Small intestine (tissue), 7 donors: ENCODE measurements around the gene PPP2R3B. TPM values are rescaled to one million over a fixed set of nuclear protein-coding genes. Genes with fewer than 3 reads are reported as not detected.
"Not testable (repeated sequence)": the region's sequence is repeated elsewhere in the genome, so short reads cannot be mapped to it uniquely, and the experiment has no call there.

Experiments used
- DNase-seq, 2 donors: peaks; one replicate each; pipeline versions ENCODE4 v3.0.0 to v3.0.0-alpha.2; 2013
- FAIRE-seq: peaks from 2 replicates; lab custom pipeline; 2012; peaks lifted over from hg19 to GRCh38; lab: Jason Lieb, UNC
- H3K27ac ChIP-seq, 3 donors: one replicate each; pipeline ENCODE4 v1.5.1; 2013; ENCODE audit warnings: low read length in 2 of 3, mild to moderate bottlenecking in 2 of 3, control low read depth in 1 of 3, inconsistent platforms in 1 of 3, low read depth in 1 of 3, moderate library complexity in 1 of 3
- H3K27me3 ChIP-seq, 3 donors: one replicate each; pipeline ENCODE4 v1.6.1; 2013; ENCODE audit warnings: low read length in 3 of 3, inconsistent platforms in 1 of 3; ENCODE audit not compliant: control insufficient read depth in 3 of 3, insufficient read depth in 3 of 3
- H3K36me3 ChIP-seq, 3 donors: one replicate each; pipeline ENCODE4 v1.6.1; 2013; ENCODE audit warnings: low read length in 3 of 3, inconsistent platforms in 1 of 3, low read depth in 1 of 3, mild to moderate bottlenecking in 1 of 3, moderate library complexity in 1 of 3; ENCODE audit not compliant: control insufficient read depth in 3 of 3, insufficient read depth in 2 of 3
- H3K4me1 ChIP-seq, 3 donors: one replicate each; pipeline ENCODE4 v1.6.1; 2013; ENCODE audit warnings: low read length in 2 of 3, inconsistent platforms in 1 of 3, low read depth in 1 of 3, mild to moderate bottlenecking in 1 of 3, moderate library complexity in 1 of 3; ENCODE audit not compliant: control insufficient read depth in 3 of 3, insufficient read depth in 2 of 3
- H3K4me3 ChIP-seq, 3 donors: one replicate each; pipeline ENCODE4 v1.5.1; 2013; ENCODE audit warnings: low read length in 3 of 3, control low read depth in 1 of 3, inconsistent platforms in 1 of 3, low read depth in 1 of 3, mild to moderate bottlenecking in 1 of 3, moderate library complexity in 1 of 3
- H3K9me3 ChIP-seq, 2 donors: one replicate each; pipeline ENCODE4 v1.6.1; 2013; ENCODE audit warnings: low read depth in 1 of 2, low read length in 1 of 2; ENCODE audit not compliant: control insufficient read depth in 2 of 2, insufficient read depth in 1 of 2
- WGBS, 3 donors: extraction: QIAGEN DNeasy Blood & Tissue Kit; methylation state at CpG; one replicate each; pipeline ENCODE4 v1.1.7; 2013; 5-methylcytosine and 5-hydroxymethylcytosine counted together
- polyA plus RNA-seq, 4 donors: library from polyadenylated mRNA; stranded (reverse) in 3 of 4; unstranded in 1 of 4; fragments of 200-250 nt in 3 of 4; fragments of 120-200 nt in 1 of 4; gene quantifications; one replicate each; pipeline versions ENCODE4 v1.2.1 to v1.2.3, GENCODE V29; 2013
- donor health status: healthy with polysubstance abuse.
- donor health status: control.
- donor health status: control.
- donor health status: Bipolar disorder and iron deficiency.
- donor health status: healthy.

The PPP2R3B gene
- polyA plus RNA-seq, 4 donors = 4.9 to 13.6 (median 11.8) TPM

DNA sequence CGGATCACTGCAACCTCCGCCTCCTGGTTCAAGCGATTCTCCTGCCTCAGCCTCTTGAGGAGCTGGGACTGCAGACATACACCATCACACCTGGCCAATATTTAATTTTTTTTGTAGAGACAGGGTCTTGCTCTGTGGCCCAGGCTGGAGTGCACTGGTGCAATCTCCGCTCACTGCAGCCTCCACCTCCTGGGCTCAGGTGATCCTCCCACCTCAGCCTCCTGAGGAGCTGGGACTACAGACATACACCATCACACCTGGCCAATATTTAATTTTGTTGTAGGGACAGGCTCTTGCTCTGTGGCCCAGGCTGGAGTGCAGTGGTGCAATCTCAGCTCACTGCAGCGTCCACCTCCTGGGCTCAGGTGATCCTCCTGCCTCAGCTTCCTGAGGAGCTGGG lies 28.8 kb upstream of the PPP2R3B start:
- 93 to 94% (median 93%) methylated on average over 5 of the region's 5 CpGs for WGBS, 3 donors

DNA sequence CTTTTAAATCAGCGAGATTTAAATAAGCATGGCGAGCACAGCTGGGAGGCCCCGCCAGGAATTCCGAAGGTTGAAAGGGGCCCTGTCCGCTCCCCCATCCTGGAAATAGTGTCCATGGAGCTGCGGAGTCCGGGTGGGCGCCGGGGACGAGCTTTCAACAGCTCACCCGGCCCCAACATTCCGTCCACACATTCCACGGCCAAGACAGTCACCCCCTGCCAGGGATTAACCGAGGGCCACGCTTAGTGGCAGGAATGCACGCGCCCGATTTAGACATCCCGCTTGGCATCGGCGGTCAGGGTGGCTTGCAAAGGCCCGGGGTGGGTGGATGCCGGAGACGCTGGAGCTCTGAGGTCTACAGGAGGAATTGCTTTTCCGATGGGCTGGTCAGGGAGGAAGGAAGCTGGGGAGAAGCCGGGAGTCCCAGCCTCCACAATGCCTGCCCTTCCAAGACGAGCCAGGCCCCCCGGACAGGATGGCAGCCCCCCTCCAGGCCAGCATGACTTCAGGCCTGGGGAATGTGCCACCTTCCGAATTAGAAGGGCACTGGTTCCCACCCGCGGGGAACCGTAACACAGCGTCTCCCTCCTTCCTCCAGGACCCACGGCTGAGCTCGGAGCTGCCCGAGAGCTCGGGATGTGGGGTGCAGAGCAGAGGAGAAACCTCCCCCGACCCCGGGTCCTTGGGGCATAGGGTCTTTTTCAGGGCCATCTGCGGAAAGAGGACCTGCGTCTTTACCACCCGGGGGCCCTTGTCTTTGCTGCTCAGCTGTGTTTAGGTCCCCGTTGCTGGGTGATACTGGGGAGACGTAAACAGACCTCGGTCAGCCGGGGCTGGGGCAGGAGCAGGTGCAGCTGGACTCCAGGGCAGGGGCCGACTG lies 26.9 kb upstream of the PPP2R3B start:
- Histone ChIP-seq H3K4me1 (no peaks in the 10 kb centered on the region), H3K27ac (no peak overlapping the region), H3K4me3 (no peak overlapping the region), H3K36me3 (no peaks in the 10 kb centered on the region), H3K9me3 (peaks cover 0 to 5% of the 10 kb centered on the region in 2 donors), H3K27me3 (peaks cover 0 to 3% (median 0%) of the 10 kb centered on the region in 3 donors)
- DNase-seq = no peak
- no peak for FAIRE-seq
- 21 to 43% (median 34%) methylated on average over 47 of the region's 47 CpGs for WGBS, 3 donors

More for the DNA sequence above, 28.8 kb upstream of the PPP2R3B start:
- not testable (repeated sequence) for H3K36me3 ChIP-seq, DNase-seq, H3K9me3 ChIP-seq, H3K4me3 ChIP-seq, H3K27ac ChIP-seq, H3K27me3 ChIP-seq, FAIRE-seq, H3K4me1 ChIP-seq

DNA sequence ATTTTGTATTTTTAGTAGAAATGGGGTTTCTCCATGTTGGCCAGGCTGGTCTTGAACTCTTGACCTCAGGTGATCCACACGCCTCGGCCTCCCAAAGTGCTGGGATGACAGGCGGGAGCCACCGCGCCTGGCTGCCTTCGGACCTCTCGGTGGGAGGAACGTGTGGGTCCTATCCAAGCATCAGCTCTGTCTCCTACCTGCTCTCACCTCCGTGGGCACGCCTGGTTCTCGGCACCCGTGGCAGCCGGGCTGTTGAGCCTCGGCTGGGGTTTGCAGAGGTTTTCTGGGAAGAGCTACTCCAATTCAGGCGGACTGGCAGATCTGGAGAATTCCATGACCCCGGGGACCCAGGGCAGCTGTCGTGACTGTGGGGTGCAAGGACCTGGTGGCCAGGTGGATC lies 23.6 kb upstream of the PPP2R3B start:
- H3K27me3 ChIP-seq = peaks cover 0 to 3% (median 0%) of the 10 kb centered on the region in 3 donors
- no peak overlapping the region for H3K27ac ChIP-seq
- H3K4me1 ChIP-seq = no peaks in the 10 kb centered on the region
- peaks cover 0 to 2% (median 0%) of the 10 kb centered on the region in 3 donors for H3K36me3 ChIP-seq
- DNase-seq (no peak), FAIRE-seq (no peak)
- 94 to 95% (median 95%) methylated on average over 17 of the region's 17 CpGs for WGBS, 3 donors
- H3K9me3 ChIP-seq = peaks cover 0 to 8% of the 10 kb centered on the region in 2 donors
- H3K4me3 ChIP-seq = no peak overlapping the region

DNA sequence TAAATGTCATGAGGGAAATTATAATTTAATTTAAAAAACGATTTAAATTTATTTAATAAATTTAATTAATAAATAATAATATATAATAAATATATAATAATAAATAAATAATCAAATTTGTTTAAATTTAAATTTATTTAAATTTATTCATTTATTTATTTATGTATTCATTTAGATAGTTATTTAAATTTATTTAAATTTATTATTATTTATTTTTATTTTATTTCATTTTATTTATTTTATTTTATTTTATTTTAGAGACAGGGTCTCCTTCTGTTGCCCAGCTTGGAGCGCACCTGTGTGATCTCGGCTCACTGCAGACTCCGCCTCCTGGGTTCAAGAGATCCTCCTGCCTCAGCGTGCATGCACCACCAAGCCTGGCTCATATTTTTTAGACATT lies 18.4 kb upstream of the PPP2R3B start:
- 93 to 97% (median 97%) methylated on average over 5 of the region's 5 CpGs for WGBS, 3 donors

DNA sequence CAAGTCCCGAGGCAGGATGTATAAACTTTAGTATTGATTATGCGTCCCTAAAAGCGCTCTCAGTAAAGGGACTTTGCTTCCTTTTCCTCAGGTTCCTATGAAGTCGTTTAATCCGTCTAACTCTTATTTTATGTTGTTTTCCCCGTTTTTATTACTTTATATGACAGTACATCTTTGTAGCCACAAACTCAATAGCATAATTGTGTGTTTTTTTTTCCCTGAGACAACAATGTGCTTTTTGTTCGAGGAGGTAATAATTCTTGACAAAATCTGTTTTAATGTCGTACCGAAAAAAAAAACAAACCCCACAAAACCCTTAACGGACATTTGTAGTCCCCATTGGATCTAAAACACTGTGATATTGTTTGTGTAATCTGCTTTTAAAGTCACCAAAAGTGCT lies 17.9 kb upstream of the PPP2R3B start:
- H3K4me1 ChIP-seq = no peaks in the 10 kb centered on the region
- H3K27ac ChIP-seq = no peak overlapping the region
- DNase-seq = no peak
- no peaks in the 10 kb centered on the region for H3K27me3 ChIP-seq
- no peak overlapping the region for H3K4me3 ChIP-seq
- H3K9me3 ChIP-seq = peaks cover 0 to 6% of the 10 kb centered on the region in 2 donors
- H3K36me3 ChIP-seq = peaks cover 0 to 2% (median 0%) of the 10 kb centered on the region in 3 donors
- no peak for FAIRE-seq
- WGBS, 3 donors = 76 to 82% (median 78%) methylated on average over 10 of the region's 10 CpGs

More for the DNA sequence above, 18.4 kb upstream of the PPP2R3B start:
- DNase-seq (no peak), FAIRE-seq (peak; percentile 98)
- no peaks in the 10 kb centered on the region for H3K27me3 ChIP-seq
- peaks cover 0 to 6% of the 10 kb centered on the region in 2 donors for H3K9me3 ChIP-seq
- no peaks in the 10 kb centered on the region for H3K4me1 ChIP-seq
- H3K36me3 ChIP-seq = peaks cover 0 to 2% (median 0%) of the 10 kb centered on the region in 3 donors
- H3K4me3 ChIP-seq = no peak overlapping the region
- no peak overlapping the region for H3K27ac ChIP-seq

DNA sequence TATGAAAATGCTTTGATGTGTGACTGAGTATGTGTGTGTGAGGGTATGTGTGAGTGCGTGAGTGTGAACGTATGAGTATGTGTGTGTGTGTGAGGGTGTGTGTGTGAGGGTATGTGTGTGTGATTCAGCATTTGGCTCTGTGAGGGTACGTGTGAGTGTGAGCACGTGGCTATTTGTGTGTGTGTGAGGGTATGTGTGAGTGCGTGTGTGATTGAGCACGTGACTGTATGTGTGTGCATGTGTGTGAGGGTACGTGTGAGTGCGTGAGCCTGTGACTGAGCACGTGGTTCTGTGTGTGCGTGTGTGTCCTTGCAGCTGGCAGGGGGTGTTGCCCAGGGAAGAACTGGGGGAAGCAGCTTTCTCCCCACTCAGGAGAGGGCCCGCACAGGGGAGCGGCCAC lies 16.1 kb upstream of the PPP2R3B start:
- Histone ChIP-seq H3K4me3 (no peak overlapping the region), H3K9me3 (peaks cover 0 to 3% of the 10 kb centered on the region in 2 donors), H3K4me1 (no peaks in the 10 kb centered on the region), H3K36me3 (peaks cover 0 to 2% (median 0%) of the 10 kb centered on the region in 3 donors), H3K27me3 (no peaks in the 10 kb centered on the region), H3K27ac (no peak overlapping the region)
- DNase-seq (no peak), FAIRE-seq (no peak)
- WGBS, 3 donors = 89 to 90% (median 89%) methylated on average over 12 of the region's 12 CpGs

DNA sequence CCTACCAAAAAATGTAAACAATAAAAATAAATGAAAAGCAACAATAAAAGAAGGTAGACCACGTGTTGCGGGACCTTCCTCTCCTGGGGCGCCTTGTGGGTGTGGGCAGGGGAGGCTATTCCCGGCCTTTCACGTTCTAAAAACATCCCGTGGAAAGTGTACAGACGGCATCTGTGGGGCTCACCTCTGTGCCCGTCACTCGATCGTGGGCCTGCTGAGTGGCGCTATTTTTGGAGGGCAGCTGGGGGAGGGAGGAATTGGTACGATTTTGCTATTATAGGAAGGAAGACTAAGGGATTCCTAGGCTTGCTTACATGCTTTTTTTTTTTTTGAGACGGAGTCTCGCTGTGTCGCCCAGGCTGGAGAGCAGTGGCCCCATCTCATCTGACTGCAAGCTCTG lies 13.6 kb upstream of the PPP2R3B start:
- no peak overlapping the region for H3K27ac ChIP-seq
- FAIRE-seq = no peak
- 86 to 94% (median 91%) methylated on average over 15 of the region's 15 CpGs for WGBS, 3 donors

DNA sequence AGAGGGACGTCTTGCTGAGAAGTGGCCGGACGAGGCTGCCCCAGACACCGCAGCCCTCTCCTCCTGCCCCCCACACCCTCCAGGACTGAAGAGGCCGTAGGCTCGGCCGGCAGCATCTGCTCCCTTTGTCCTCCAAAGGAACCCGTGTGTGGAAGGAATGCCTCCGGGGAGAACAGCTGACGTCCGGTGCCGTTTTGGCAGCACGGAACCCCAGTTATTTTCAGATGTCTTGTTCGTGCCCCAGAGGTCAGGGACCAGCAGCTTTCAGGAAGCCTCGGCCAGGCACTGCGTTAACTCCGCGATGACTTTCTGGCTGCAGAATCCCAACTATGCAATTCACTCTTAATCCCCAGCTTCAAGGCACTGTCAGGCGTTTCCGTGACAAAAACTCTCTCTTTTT lies 10.9 kb upstream of the PPP2R3B start:
- DNase-seq = no peak
- no peaks in the 10 kb centered on the region for H3K9me3 ChIP-seq

More for the DNA sequence above, 13.6 kb upstream of the PPP2R3B start:
- DNase-seq = no peak
- no peak overlapping the region for H3K4me3 ChIP-seq
- H3K9me3 ChIP-seq = no peaks in the 10 kb centered on the region
- H3K4me1 ChIP-seq = no peaks in the 10 kb centered on the region
- no peaks in the 10 kb centered on the region for H3K36me3 ChIP-seq
- H3K27me3 ChIP-seq = no peaks in the 10 kb centered on the region

More for the DNA sequence above, 10.9 kb upstream of the PPP2R3B start:
- no peak for FAIRE-seq
- Histone ChIP-seq H3K36me3 (no peaks in the 10 kb centered on the region), H3K27ac (no peak overlapping the region), H3K4me1 (no peaks in the 10 kb centered on the region), H3K27me3 (no peaks in the 10 kb centered on the region), H3K4me3 (no peak overlapping the region)
- 42 to 78% (median 74%) methylated on average over 20 of the region's 20 CpGs for WGBS, 3 donors
